ENCODE results near the gene ANAPC16. TPM values are rescaled to one million over a fixed set of nuclear protein-coding genes. Genes with fewer than 3 reads are reported as not detected.

Gene ANAPC16
- total and polyA plus RNA-seq, 5 experiments from 2014 or later: 121 to 453 (median 419) TPM

DNA sequence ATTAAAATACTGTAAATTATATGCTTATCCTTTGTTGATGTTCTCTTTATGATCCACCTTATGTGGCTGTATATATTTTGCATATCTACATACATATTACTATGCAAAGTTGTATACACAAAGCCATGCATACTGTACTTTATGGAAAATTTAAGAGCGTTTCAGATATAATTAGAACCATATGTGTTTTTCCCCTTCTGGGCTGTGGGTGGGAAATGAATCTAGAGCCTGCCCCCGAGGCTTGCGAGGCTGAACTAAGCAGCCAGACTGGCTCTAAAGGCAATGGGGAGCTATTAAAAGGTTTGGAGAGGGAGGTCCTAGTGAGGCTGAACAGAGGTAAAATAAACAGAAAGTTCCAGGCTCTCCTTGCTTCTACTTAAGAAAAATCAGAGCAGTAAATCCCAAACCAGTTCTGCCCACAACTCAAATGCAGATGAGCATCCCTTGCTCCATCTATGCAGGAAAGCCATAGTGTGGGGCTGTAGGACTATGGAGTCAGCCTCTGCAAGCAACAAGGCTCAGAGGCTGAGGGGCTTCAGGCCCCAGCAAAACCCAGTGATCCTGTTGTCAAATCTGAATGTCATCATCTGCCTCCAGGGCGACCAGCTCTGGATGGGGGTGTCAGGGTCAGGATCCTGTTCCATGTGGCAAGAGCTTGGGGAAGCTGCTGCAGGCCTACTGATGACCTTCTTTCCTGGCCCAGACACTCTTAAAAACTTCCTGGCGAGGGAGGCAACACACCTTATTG, 43.9 kb downstream of the ANAPC16 start:
- Mint-ChIP-seq H3K27ac (peak overlapping the region; percentile 87 to 99 (median 94)), H3K4me3 (peak overlapping the region; percentile 82 to 94 (median 89)), H3K27me3 (no peaks in the 10 kb centered on the region), H3K9me3 (no peaks in the 10 kb centered on the region), H3K4me1 (peaks cover 41 to 82% (median 76%) of the 10 kb centered on the region in 4 donors), H3K36me3 (no peaks in the 10 kb centered on the region)
- POLR2A ChIA-PET: interaction anchor here (0.6 to 3.3 kb wide), 11 partner anchors 11 to 77 kb away, joined by 3 to 46 read pairs (median 6); partner anchors contain the start of genes ANAPC16, ASCC1 and DDIT4
- ATAC-seq (no peak), DNase-seq (no peak)

DNA sequence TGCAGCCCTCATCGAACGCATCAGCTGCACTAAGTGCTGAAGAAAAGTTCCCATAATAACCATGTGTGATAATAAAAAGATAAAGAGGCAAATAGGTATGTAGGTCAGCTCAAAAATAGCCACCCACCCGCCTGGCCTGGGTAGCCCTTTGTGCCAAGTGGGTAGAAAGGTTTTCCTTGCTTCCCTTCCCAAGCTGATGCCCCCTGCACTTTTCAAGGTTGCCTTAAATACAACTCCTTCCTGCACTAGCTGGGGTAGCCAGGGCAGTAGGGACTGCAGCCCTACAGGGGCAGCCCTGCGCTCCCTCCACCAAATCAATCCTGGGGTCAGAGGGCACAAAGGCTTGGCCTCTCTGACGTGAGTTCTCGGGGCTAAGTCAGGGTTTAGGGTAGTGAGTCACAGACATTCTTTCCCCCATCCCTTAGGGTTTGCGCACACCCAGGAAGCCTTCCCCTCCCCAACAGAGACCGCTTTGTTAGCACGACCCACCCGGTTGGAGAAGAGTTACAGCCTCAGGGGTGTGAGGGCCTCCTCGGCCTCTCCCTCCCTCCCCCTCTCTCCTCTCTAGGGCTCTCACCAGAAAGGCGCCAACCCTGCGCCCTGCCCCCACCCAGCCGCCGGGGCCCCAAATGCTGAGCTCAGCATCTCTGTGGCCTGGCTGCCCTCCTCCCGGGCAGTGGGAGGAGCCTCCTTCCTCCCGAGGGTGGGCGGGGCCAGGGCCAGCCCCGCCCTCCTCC, 44.6 kb downstream of the ANAPC16 start:
- POLR2A ChIA-PET: interaction anchor here (0.6 to 3.3 kb wide), 20 partner anchors 9 to 1923 kb away, joined by 3 to 46 read pairs (median 5); partner anchors contain the start of genes ANAPC16, ASCC1 and DDIT4
- Mint-ChIP-seq H3K36me3 (no peaks in the 10 kb centered on the region), H3K27ac (peak overlapping the region; percentile 87 to 99 (median 94)), H3K4me1 (peaks cover 34 to 79% (median 74%) of the 10 kb centered on the region in 4 donors), H3K27me3 (no peaks in the 10 kb centered on the region), H3K4me3 (peak overlapping the region; percentile 82 to 94 (median 89)), H3K9me3 (no peaks in the 10 kb centered on the region)
- DNase-seq (peak; percentile 62 to 86 (median 72)), ATAC-seq (peak; percentile 72 to 75)

DNA sequence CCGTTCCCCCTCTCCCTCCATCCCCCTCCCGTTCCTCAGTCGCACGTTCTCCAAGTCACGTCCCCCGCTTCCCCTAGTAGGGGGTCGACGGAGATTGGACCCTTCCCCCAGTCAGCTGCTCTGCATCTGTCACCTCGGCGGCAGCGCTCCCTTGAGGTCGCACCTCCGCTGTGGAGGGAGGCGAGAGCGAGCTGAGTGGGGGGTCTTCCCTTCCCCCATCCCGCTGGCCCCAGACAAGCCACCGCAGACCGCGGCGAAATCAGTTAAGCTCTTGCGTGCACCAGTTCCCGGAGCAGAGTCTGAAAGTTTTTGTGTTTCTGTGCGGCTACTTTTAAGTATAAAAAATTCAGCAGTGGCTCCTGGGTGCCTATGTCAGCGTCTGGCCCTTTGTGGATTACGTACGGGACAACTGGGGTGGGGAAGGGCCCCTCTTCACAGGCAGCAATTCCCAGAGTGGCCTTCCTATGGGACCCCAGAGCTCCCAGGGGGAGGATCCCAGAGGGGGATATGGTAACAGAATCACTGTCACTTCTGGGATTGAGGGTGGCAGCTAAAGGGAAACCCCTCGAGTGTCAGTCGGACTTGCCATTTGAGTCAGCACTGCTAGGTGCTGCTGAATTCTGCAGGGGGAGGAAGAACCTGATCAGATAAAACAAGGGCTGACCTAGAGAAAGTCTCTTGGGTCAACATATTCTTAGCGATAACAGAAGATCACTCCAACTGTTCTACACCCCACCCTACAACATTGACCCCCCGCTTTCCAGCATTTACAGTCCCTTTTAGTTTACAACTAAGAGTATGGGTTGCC, 45.4 kb downstream of the ANAPC16 start:
- peak; percentile 47 to 54 for ATAC-seq
- H3K27ac Mint-ChIP-seq: peak overlapping the region; percentile 87 to 99 (median 94)
- POLR2A ChIA-PET: interaction anchor here (0.6 to 3.3 kb wide), 18 partner anchors 9 to 1922 kb away, joined by 3 to 46 read pairs (median 5); partner anchors contain the start of genes ASCC1 and DDIT4

DNA sequence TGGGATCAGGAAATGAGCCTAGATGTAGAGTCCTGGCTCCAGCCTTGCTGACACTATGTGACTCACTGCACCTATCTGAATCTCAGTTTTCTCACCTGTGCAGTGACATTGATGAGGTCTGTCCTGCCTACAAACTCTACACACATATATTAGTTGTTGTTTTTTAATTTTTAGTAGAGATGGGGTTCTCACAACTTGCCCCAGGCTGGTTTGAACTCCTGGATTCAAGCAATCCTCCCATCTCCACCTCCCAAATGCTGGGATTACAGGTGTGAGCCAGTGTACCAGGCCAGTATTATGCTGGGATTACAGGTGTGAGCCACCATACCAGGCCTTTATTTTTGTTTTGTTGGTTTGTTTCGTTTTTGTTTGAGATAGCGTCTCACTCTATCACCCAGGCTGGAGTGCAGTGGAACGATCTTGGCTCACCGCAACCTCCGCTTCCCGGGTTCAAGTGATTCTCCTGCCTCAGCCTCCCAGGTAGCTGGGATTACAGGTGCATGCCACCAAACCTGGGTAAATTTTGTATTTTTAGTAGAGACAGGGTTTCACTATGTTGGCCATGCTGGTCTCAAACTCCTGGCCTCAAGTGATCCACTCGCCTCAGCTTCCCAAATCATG, 46.1 kb downstream of the ANAPC16 start:
- DNase-seq (no peak), ATAC-seq (no peak)
- POLR2A ChIA-PET: interaction anchor here (0.5 to 3.3 kb wide), 10 partner anchors 8 to 124 kb away, joined by 3 to 46 read pairs (median 12); partner anchors contain the start of gene DDIT4
- peak overlapping the region; percentile 87 to 99 (median 94) for H3K27ac Mint-ChIP-seq
- no peaks in the 10 kb centered on the region for H3K9me3 Mint-ChIP-seq
- H3K4me3 Mint-ChIP-seq: peak overlapping the region; percentile 82 to 94 (median 89)
- H3K27me3 Mint-ChIP-seq: no peaks in the 10 kb centered on the region
- H3K4me1 Mint-ChIP-seq: peaks cover 30 to 74% (median 68%) of the 10 kb centered on the region in 4 donors
- H3K36me3 Mint-ChIP-seq: no peaks in the 10 kb centered on the region

More for the DNA sequence above, 45.4 kb downstream of the ANAPC16 start:
- Mint-ChIP-seq H3K4me3 (peak overlapping the region; percentile 82 to 94 (median 89)), H3K36me3 (no peaks in the 10 kb centered on the region), H3K4me1 (peaks cover 33 to 75% (median 73%) of the 10 kb centered on the region in 4 donors), H3K9me3 (no peaks in the 10 kb centered on the region), H3K27me3 (no peaks in the 10 kb centered on the region)
- peak in 7 of 10 donors; percentile 56 to 78 (median 63) for DNase-seq

DNA sequence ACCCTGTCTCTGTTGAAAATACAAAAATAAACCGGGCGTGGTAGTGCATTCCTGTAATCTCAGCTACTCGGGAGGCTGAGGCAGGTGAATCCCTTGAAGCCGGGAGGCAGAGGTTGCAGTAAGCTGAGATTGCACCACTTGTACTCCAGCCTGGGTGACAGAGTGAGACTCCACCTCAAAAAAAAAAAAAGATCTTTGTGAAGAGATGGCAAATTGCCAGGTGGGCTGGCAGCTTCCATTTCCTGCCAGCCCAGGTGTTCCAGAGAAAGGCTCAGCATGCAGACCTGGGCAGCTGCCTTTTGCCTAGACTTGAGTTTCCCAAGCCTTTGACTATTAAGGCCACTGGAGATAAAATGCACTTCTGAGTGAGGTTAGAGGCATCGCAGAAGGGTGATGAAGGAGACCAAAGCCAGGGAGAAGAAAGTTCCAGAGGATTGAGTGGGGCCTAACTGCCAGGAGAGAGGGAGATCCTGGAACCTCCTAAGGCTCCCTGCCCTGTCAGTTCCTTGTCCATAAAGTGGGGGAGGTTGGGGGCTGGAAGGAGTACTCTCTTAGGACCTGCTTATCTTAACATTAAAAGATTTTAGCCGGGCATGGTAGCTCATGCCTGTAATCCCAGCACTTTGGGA, 47.9 kb downstream of the ANAPC16 start:
- Mint-ChIP-seq H3K36me3 (no peaks in the 10 kb centered on the region), H3K9me3 (no peaks in the 10 kb centered on the region), H3K27me3 (no peaks in the 10 kb centered on the region), H3K27ac (peak overlapping the region; percentile 56 to 93 (median 90)), H3K4me3 (peak overlapping the region; percentile 29 to 81 (median 64)), H3K4me1 (peaks cover 24 to 65% (median 57%) of the 10 kb centered on the region in 4 donors)
- peak in 7 of 10 donors; percentile 34 to 77 (median 54) for DNase-seq
- POLR2A ChIA-PET: interaction anchor here (0.7 to 3.3 kb wide), 7 partner anchors 10 to 177 kb away, joined by 3 to 29 read pairs (median 3); partner anchors contain the start of genes ANAPC16, ASCC1 and DDIT4
- peak; percentile 10 to 28 for ATAC-seq

DNA sequence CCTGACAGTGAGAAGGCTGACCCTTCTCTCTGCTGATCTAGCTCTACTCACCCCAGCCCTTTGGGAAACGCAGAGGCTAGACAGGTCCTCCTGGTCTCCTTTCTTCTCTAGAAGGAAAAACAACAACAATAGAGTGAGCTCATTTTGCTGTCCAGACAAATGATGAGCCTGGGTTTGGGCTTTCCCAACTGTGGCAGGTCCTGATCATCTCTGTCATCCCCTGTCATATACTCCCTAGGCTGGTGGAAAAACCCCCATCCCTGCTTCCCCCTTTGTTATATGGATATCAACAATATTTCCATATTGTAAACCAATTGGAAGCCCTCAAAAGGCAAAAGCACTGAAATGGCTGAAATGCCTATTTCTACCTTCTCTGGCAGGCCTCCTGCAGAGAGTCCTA, 48.7 kb downstream of the ANAPC16 start:
- DNase-seq (no peak), ATAC-seq (no peak)
- Mint-ChIP-seq H3K27ac (peak overlapping the region; percentile 39 to 93 (median 81)), H3K36me3 (no peaks in the 10 kb centered on the region), H3K4me1 (peaks cover 20 to 60% (median 50%) of the 10 kb centered on the region in 4 donors), H3K9me3 (no peaks in the 10 kb centered on the region), H3K4me3 (peak overlapping the region in 2 of 10 donors; percentile 14 to 26), H3K27me3 (no peaks in the 10 kb centered on the region)
- POLR2A ChIA-PET: interaction anchor here (1.2 to 3.3 kb wide), 6 partner anchors 10 to 67 kb away, joined by 3 to 29 read pairs (median 4); partner anchors contain the start of genes ANAPC16, ASCC1 and DDIT4

DNA sequence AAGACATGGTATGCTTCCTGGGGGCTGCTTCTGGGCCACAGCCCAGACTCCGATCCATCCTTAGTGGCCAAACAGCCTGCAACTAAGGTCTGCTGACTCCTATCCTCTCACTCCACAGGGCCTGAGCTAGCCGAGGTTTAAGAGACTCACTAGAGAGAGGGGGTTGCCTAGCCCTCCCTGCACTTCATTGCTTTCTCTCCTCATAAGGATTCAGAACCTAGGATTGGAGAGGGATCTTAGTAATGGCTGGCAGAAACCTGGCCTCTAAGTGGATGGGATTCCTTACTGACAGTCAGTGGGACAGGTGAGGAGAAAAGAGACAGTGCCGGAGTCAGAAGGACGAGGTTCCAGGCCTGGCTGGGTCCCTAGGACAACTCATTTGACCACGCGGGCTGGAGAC, 49.7 kb downstream of the ANAPC16 start:
- H3K4me1 Mint-ChIP-seq: peaks cover 14 to 56% (median 44%) of the 10 kb centered on the region in 4 donors
- POLR2A ChIA-PET: interaction anchor here (0.5 to 3.3 kb wide), 6 partner anchors 9 to 331 kb away, joined by 3 to 29 read pairs (median 3); partner anchors contain the start of gene DDIT4
- peak overlapping the region in 7 of 10 donors; percentile 29 to 82 (median 64) for H3K27ac Mint-ChIP-seq
- no peaks in the 10 kb centered on the region for H3K36me3 Mint-ChIP-seq
- H3K9me3 Mint-ChIP-seq: no peaks in the 10 kb centered on the region
- no peak for ATAC-seq
- no peaks in the 10 kb centered on the region for H3K27me3 Mint-ChIP-seq
- peak overlapping the region in 1 of 10 donors; percentile 6 for H3K4me3 Mint-ChIP-seq
- no peak for DNase-seq

DNA sequence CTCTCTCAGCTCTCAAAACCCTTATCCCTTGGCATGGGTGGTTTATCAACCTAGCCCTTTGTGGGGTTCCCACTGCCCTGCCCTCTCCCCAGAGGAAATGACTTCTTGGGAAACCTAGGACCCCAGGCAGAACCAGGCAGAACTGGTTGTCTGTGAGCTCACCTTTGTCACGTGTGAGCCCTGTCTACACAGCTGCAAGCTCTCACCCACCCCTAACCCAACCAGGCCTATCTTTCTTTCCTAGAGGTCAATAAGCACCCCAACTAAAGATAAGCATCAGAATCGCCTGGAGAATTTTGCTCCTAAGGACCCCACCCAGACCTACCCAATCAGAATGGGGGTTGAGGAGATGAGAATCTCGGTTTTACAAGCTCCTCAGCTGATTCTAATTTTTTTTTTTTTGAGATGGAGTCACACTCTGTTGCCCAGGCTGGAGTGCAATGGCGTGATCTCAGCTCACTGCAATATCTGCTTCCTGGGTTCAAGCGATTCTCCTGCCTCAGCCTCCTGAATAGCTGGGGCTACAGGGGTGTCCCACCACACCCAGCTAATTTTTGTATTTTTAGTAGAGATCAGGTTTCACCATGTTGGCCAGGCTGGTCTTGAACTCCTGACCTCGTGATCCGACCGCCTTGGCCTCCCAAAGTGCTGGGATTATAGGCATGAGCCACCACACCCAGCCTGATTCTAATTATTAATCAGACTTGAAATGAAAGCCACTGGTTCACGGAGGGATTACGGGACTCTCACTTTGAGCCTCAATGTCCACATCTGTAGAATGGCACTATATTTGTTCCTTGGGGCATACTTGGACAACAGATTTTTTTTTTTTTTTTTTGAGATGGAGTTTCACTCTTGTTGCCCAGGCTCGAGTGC, 50.4 kb downstream of the ANAPC16 start:
- no peaks in the 10 kb centered on the region for H3K36me3 Mint-ChIP-seq
- H3K4me1 Mint-ChIP-seq: peaks cover 12 to 54% (median 43%) of the 10 kb centered on the region in 4 donors
- ATAC-seq (no peak), DNase-seq (no peak)
- no peaks in the 10 kb centered on the region for H3K9me3 Mint-ChIP-seq
- POLR2A ChIA-PET: interaction anchor here (0.5 to 3.3 kb wide), 7 partner anchors 8 to 332 kb away, joined by 3 to 29 read pairs (median 3); partner anchors contain the start of gene DDIT4
- H3K4me3 Mint-ChIP-seq: no peak overlapping the region
- H3K27ac Mint-ChIP-seq: peak overlapping the region in 7 of 10 donors; percentile 17 to 82 (median 48)
- no peaks in the 10 kb centered on the region for H3K27me3 Mint-ChIP-seq

DNA sequence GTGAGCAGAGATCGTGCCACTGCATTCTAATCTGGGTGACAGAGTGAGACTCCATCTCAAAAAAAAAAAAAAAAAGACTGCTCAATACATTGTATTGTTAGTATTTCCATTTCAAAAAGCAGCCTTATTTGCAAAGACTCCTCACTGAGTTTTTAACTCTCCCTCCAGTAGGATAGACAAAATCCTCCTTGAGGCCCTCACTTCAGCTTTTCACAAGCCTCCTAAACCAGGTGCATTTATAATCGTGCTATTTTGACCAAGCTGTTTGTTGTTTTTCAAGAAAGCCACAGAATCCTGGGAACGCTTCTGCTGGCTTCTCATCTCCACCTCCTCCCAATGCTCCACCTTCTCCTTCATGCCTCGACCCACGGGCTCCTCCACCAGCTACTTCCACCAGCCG, 51.6 kb downstream of the ANAPC16 start:
- H3K9me3 Mint-ChIP-seq: no peaks in the 10 kb centered on the region

DNA sequence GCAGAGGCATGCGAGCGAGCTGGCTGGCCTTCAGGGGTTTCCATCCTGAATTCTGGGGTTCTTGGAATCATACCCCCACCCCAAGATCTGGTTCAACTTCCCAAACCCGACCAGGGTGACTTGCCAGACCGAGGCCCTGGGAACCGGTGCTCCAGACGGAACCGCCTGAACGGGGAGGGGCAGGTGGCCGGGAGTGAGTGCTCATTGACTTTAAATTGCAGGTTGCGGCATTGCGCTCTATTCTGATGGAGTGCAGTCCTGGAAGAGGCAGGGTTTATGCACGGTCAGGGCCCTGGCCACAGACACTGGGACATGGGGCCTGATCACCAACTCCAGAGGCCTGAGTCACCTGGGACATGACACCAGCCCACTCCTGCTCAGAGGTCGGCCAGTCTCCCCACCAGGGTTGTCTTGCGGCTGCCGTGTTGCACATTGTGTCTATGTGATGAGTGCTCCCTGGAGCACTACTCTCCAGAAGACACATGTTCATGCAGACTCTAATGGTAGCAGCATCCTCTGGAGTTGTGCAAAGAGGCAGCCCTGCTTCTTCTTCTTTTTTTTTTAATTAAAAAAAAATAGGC, 52.1 kb downstream of the ANAPC16 start:
- Mint-ChIP-seq H3K36me3 (no peaks in the 10 kb centered on the region), H3K9me3 (no peaks in the 10 kb centered on the region), H3K4me1 (peaks cover 13 to 49% (median 44%) of the 10 kb centered on the region in 4 donors), H3K27me3 (no peaks in the 10 kb centered on the region), H3K27ac (peak overlapping the region in 2 of 10 donors; percentile 48 to 60), H3K4me3 (no peak overlapping the region)
- ATAC-seq (no peak), DNase-seq (no peak)
- POLR2A ChIA-PET: interaction anchor here (0.8 kb wide), 2 partner anchors 14 to 17 kb away, joined by 3 read pairs; no protein-coding TSS in a partner anchor

More for the DNA sequence above, 51.6 kb downstream of the ANAPC16 start:
- peak overlapping the region in 1 of 10 donors; percentile 41 for H3K4me3 Mint-ChIP-seq
- H3K36me3 Mint-ChIP-seq: no peaks in the 10 kb centered on the region
- peaks cover 10 to 49% (median 39%) of the 10 kb centered on the region in 4 donors for H3K4me1 Mint-ChIP-seq
- ATAC-seq: no peak
- POLR2A ChIA-PET: interaction anchor here (0.8 to 1.2 kb wide), 3 partner anchors 10 to 19 kb away, joined by 3 to 6 read pairs (median 3); no protein-coding TSS in a partner anchor
- no peak for DNase-seq
- H3K27me3 Mint-ChIP-seq: no peaks in the 10 kb centered on the region
- H3K27ac Mint-ChIP-seq: peak overlapping the region in 2 of 10 donors; percentile 48 to 60

Measured in naive thymus-derived CD8-positive, alpha-beta T cell (primary cell).